K562 (cell line): ENCODE data around the gene RORB. TPM values are rescaled to one million over a fixed set of nuclear protein-coding genes. Genes with fewer than 3 reads are reported as not detected.

Experiments
- ATAC-seq: fragments of 200-7000 bp; cut with Tn5 transposase; 3 replicates; pipeline ENCODE4 v1.9.1; 2020; ENCODE audit warnings: moderate library complexity
- BruUV-seq: library from RNA; stranded (reverse); fragments of 400-500 nt; replicated peaks from 2 replicates; lab custom pipeline; 2021; lab: Mats Ljungman, UMichigan
- CTCF ChIA-PET: fragments of 300-600 bp; formaldehyde crosslinking; extraction: SDS; loops from one replicate; lab custom pipeline; 2021; ENCODE audit warnings: low intra/inter-chr PET ratio; lab: Yijun Ruan, JAX
- POLR2A ChIA-PET: fragments of 300-600, 350-650 bp; sonication (Branson Sonifier 250); formaldehyde crosslinking; extraction: SDS; loops from one replicate; lab custom pipeline; 2021; ENCODE audit warnings: antibody characterized with exemption, inconsistent platforms; lab: Yijun Ruan, JAX
- DNase-seq, 4 experiments: peaks; one replicate each; pipeline versions ENCODE4 v3.0.0 to v3.0.0-alpha.2; 2011 to 2018; ENCODE audit warnings: low spot score in 3 of 4, mixed read lengths in 3 of 4; ENCODE audit errors: extremely low read depth in 1 of 4
- FAIRE-seq: peaks from 2 replicates; lab custom pipeline; 2011; peaks lifted over from hg19 to GRCh38; lab: Jason Lieb, UNC
- H2AFZ ChIP-seq: 2 replicates; pipeline ENCODE4 v1.6.0; 2011; ENCODE audit warnings: low read depth, low read length, control low read depth, inconsistent platforms
- H3K27ac ChIP-seq: fragments of 200-600 bp; 3 replicates; pipeline ENCODE4 v1.8.0; 2011; ENCODE audit warnings: low read depth, mild to moderate bottlenecking, control low read depth, inconsistent platforms, low read length, moderate library complexity, mixed read lengths; ENCODE audit errors: extremely low read depth
- H3K27me3 ChIP-seq, 2 experiments: fragments of 300-600 bp in 1 of 2; 2 replicates in 1 of 2; 3 replicates in 1 of 2; pipeline versions ENCODE4 v1.6.0 to v1.8.0; 2011; ENCODE audit warnings: inconsistent platforms in 2 of 2, low read length in 2 of 2, mild to moderate bottlenecking in 1 of 2, mixed read lengths in 1 of 2, moderate library complexity in 1 of 2; ENCODE audit not compliant: control insufficient read depth in 2 of 2, insufficient read depth in 2 of 2
- H3K36me3 ChIP-seq: fragments of 300-600 bp; 3 replicates; pipeline ENCODE4 v1.8.0; 2011; ENCODE audit warnings: mild to moderate bottlenecking, low read length, inconsistent platforms; ENCODE audit not compliant: control insufficient read depth, insufficient read depth
- H3K4me1 ChIP-seq, 2 experiments: fragments of 200-600 bp in 1 of 2; replicated peaks in 1 of 2; 2 replicates in 1 of 2; 3 replicates in 1 of 2; pipeline versions ENCODE4 v1.5.1 to v1.8.0; 2011; ENCODE audit warnings: inconsistent platforms in 2 of 2, low read length in 2 of 2, mild to moderate bottlenecking in 1 of 2, mixed read lengths in 1 of 2, moderate library complexity in 1 of 2; ENCODE audit not compliant: control insufficient read depth in 2 of 2, insufficient read depth in 2 of 2
- H3K4me2 ChIP-seq: 2 replicates; pipeline ENCODE4 v1.6.1; 2011; ENCODE audit warnings: low read length, control low read depth, inconsistent platforms, mixed read lengths; ENCODE audit not compliant: insufficient read depth
- H3K4me3 ChIP-seq: fragments of 200-600 bp; sonication (generic), shearing (Covaris generic); 2 replicates; pipeline ENCODE4 v1.5.1; 2016; ENCODE audit warnings: control low read depth, inconsistent platforms
- H3K79me2 ChIP-seq: fragments of 200-600 bp; 3 replicates; pipeline ENCODE4 v1.8.0; 2011; ENCODE audit warnings: low read length, inconsistent platforms; ENCODE audit not compliant: control insufficient read depth, insufficient read depth
- H3K9ac ChIP-seq, 2 experiments: 2 replicates each; pipeline versions ENCODE4 v1.6.0 to v1.6.1; 2011; ENCODE audit warnings: low read depth in 2 of 2, low read length in 2 of 2, control low read depth in 1 of 2, inconsistent platforms in 1 of 2, mild to moderate bottlenecking in 1 of 2, mixed read lengths in 1 of 2; ENCODE audit not compliant: insufficient read depth in 1 of 2
- H3K9me1 ChIP-seq: one replicate; pipeline ENCODE4 v1.6.0; 2011; ENCODE audit warnings: inconsistent platforms, mild to moderate bottlenecking, low read length, moderate library complexity; ENCODE audit not compliant: control insufficient read depth, insufficient read depth
- H3K9me3 ChIP-seq: replicated peaks from 2 replicates; pipeline ENCODE4 v1.5.1; 2011; ENCODE audit warnings: low read depth, low read length, inconsistent platforms; ENCODE audit not compliant: control insufficient read depth, insufficient read depth
- H4K20me1 ChIP-seq: replicated peaks from 2 replicates; pipeline ENCODE4 v1.6.1; 2011; ENCODE audit warnings: low read length, inconsistent platforms, mixed read lengths; ENCODE audit not compliant: control insufficient read depth, insufficient read depth
- MTF1 ChIP-seq: fragments of 250-450 bp; sonication (Bioruptor Pico); IDR thresholded peaks from 2 replicates; pipeline ENCODE4 v1.9.0; 2021; ENCODE audit warnings: moderate library complexity, mild to moderate bottlenecking, inconsistent platforms, borderline replicate concordance
- SRSF7 ChIP-seq: fragments of 200-400 bp; formaldehyde crosslinking; optimal IDR thresholded peaks from 2 replicates; pipeline ENCODE3; 2017; ENCODE audit warnings: mild to moderate bottlenecking, low read depth, low read length
- WGBS: fragments of 100-300 bp; shearing (Covaris generic); methylation state at CpG from one replicate; pipeline ENCODE4 v1.1.6; 2016; ENCODE audit warnings: low coverage, mixed read lengths; ENCODE audit not compliant: insufficient coverage; ENCODE audit errors: missing lambda C conversion rate; 5-methylcytosine and 5-hydroxymethylcytosine counted together
- in situ Hi-C: fragments of 300-500 bp; cut with MboI; formaldehyde crosslinking; loops from 4 replicates; pipeline ENCODE4 v1.15.0; 2018; ENCODE audit warnings: inconsistent platforms, mixed read lengths
- intact Hi-C: fragments of 100-400 bp; cut with micrococcal nuclease; formaldehyde crosslinking; loops from 2 replicates; pipeline ENCODE4 v1.14.2; 2022
- polyA plus RNA-seq, 8 experiments: library from polyadenylated mRNA; depleted of rRNA in 4 of 8; stranded (reverse) in 5 of 8; unstranded in 3 of 8; fragments of >200 nt; fragmentation: Nextera tagmentation in 2 of 8; fragmentation: Illumina TruSeq in 1 of 8; extraction: Ambion mirVana in 2 of 8; extraction: Trizol in 1 of 8; gene quantifications; 2 replicates each; pipeline versions ENCODE4 v1.2.1 to v1.2.3, GENCODE V29; 2011 to 2014; ENCODE audit warnings: inconsistent platforms in 1 of 8, missing spikeins in 1 of 8
- total RNA-seq, 7 experiments: library from RNA; depleted of rRNA in 6 of 7; stranded (reverse); fragments of >200 nt in 6 of 7; fragmentation: Illumina TruSeq in 2 of 7; extraction: Trizol in 2 of 7; gene quantifications; 2 replicates each; pipeline versions ENCODE4 v1.2.1 to v1.2.3, GENCODE V29; 2011 to 2021; ENCODE audit warnings: low replicate concordance in 1 of 7
- TF ChIP-seq, protein P1 (sequence below), 2 experiments: fragments of 450-650 bp; IDR thresholded peaks; 2 replicates each; pipeline ENCODE4 v1.6.1; 2018; ENCODE audit warnings: mild to moderate bottlenecking in 2 of 2, low read depth in 1 of 2; ENCODE audit not compliant: partially characterized antibody in 2 of 2
- TF ChIP-seq, protein P2 (sequence below): fragments of 450-650 bp; IDR thresholded peaks from 2 replicates; pipeline ENCODE4 v1.6.1; 2016; ENCODE audit warnings: low read depth

Gene RORB
- total and polyA plus RNA-seq, 9 of the 15 experiments (the other 6 are each of a cell fraction or from before 2014, with no cell fraction given): not detected

DNA sequence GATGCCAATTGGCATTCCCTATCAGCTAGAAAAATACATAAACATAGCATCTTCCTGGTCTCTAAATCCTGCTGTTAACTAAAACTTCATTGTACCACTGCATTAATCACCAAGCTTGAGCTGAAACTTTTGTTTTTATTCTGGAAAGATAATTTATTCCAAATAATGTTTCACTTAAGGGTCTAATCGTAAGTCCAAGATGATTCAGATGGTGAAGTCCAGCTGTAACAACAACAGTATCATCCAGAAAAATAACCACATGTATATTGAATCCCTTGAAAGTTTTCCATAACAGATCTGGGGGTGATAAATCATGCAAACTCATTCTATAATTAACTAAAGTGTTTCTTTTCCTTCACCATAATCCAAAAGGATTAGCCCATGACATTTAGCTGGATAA, 23.9 kb downstream of the RORB start:
- 0% methylated on average over 1 of the region's 1 CpG for WGBS
- Histone ChIP-seq H2AFZ (no peak overlapping the region), H3K4me1 (no peaks in the 10 kb centered on the region), H3K27me3 (no peaks in the 10 kb centered on the region; a peak in 1 of 5 replicates), H4K20me1 (no peaks in the 10 kb centered on the region), H3K36me3 (no peaks in the 10 kb centered on the region), H3K9me3 (no peaks in the 10 kb centered on the region), H3K4me3 (no peak overlapping the region), H3K79me2 (no peaks in the 10 kb centered on the region), H3K9ac (no peak overlapping the region), H3K27ac (no peak overlapping the region), H3K4me2 (no peak overlapping the region), H3K9me1 (no peaks in the 10 kb centered on the region)
- in situ Hi-C loops: no loop called here
- BruUV-seq: no TSS peak
- intact Hi-C loops: no loop called here
- FAIRE-seq (no peak), DNase-seq (no peak), ATAC-seq (no peak)
- TF ChIP-seq SRSF7 (no peak), MTF1 (no peak)
- TF ChIP-seq, protein P1, sequence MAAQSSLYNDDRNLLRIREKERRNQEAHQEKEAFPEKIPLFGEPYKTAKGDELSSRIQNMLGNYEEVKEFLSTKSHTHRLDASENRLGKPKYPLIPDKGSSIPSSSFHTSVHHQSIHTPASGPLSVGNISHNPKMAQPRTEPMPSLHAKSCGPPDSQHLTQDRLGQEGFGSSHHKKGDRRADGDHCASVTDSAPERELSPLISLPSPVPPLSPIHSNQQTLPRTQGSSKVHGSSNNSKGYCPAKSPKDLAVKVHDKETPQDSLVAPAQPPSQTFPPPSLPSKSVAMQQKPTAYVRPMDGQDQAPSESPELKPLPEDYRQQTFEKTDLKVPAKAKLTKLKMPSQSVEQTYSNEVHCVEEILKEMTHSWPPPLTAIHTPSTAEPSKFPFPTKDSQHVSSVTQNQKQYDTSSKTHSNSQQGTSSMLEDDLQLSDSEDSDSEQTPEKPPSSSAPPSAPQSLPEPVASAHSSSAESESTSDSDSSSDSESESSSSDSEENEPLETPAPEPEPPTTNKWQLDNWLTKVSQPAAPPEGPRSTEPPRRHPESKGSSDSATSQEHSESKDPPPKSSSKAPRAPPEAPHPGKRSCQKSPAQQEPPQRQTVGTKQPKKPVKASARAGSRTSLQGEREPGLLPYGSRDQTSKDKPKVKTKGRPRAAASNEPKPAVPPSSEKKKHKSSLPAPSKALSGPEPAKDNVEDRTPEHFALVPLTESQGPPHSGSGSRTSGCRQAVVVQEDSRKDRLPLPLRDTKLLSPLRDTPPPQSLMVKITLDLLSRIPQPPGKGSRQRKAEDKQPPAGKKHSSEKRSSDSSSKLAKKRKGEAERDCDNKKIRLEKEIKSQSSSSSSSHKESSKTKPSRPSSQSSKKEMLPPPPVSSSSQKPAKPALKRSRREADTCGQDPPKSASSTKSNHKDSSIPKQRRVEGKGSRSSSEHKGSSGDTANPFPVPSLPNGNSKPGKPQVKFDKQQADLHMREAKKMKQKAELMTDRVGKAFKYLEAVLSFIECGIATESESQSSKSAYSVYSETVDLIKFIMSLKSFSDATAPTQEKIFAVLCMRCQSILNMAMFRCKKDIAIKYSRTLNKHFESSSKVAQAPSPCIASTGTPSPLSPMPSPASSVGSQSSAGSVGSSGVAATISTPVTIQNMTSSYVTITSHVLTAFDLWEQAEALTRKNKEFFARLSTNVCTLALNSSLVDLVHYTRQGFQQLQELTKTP (IDR thresholded peaks at IDR 0.05; ENCODE audit: low read depth in 1 of 2, partially characterized antibody in 2 of 2): no peak
- TF ChIP-seq, protein P2, sequence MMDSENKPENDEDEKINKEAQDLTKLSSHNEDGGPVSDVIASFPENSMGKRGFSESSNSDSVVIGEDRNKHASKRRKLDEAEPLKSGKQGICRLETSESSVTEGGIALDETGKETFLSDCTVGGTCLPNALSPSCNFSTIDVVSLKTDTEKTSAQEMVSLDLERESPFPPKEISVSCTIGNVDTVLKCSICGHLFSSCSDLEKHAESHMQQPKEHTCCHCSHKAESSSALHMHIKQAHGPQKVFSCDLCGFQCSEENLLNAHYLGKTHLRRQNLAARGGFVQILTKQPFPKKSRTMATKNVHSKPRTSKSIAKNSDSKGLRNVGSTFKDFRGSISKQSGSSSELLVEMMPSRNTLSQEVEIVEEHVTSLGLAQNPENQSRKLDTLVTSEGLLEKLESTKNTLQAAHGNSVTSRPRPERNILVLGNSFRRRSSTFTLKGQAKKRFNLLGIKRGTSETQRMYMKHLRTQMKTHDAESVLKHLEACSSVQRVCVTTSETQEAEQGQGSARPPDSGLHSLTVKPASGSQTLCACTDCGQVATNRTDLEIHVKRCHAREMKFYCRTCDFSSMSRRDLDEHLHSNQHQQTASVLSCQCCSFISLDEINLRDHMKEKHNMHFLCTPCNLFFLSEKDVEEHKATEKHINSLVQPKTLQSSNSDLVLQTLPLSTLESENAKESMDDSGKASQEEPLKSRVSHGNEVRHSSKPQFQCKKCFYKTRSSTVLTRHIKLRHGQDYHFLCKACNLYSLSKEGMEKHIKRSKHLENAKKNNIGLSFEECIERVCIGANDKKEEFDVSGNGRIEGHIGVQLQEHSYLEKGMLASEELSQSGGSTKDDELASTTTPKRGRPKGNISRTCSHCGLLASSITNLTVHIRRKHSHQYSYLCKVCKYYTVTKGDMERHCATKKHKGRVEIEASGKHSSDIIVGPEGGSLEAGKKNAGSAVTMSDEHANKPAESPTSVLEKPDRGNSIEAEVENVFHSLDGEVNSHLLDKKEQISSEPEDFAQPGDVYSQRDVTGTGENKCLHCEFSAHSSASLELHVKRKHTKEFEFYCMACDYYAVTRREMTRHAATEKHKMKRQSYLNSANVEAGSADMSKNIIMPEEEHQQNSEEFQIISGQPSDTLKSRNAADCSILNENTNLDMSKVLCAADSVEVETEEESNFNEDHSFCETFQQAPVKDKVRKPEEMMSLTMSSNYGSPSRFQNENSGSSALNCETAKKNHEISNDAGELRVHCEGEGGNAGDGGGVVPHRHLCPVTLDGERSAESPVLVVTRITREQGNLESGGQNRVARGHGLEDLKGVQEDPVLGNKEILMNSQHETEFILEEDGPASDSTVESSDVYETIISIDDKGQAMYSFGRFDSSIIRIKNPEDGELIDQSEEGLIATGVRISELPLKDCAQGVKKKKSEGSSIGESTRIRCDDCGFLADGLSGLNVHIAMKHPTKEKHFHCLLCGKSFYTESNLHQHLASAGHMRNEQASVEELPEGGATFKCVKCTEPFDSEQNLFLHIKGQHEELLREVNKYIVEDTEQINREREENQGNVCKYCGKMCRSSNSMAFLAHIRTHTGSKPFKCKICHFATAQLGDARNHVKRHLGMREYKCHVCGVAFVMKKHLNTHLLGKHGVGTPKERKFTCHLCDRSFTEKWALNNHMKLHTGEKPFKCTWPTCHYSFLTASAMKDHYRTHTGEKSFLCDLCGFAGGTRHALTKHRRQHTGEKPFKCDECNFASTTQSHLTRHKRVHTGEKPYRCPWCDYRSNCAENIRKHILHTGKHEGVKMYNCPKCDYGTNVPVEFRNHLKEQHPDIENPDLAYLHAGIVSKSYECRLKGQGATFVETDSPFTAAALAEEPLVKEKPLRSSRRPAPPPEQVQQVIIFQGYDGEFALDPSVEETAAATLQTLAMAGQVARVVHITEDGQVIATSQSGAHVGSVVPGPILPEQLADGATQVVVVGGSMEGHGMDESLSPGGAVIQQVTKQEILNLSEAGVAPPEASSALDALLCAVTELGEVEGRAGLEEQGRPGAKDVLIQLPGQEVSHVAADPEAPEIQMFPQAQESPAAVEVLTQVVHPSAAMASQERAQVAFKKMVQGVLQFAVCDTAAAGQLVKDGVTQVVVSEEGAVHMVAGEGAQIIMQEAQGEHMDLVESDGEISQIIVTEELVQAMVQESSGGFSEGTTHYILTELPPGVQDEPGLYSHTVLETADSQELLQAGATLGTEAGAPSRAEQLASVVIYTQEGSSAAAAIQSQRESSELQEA: no peak
- CTCF ChIA-PET: no interaction called here
- POLR2A ChIA-PET: no interaction called here
